Right renal pelvis (tissue), 4 donors: Measurements from ENCODE around the gene EPC2. TPM values are rescaled to one million over a fixed set of nuclear protein-coding genes. Genes with fewer than 3 reads are reported as not detected.
"Not testable (repeated sequence)": the region's sequence is repeated elsewhere in the genome, so short reads cannot be mapped to it uniquely, and the experiment has no call there.

Experiments used
- DNase-seq, 4 donors: peaks; one replicate each; pipeline ENCODE4 v3.0.0-alpha.2; 2013; ENCODE audit warnings: low read depth in 4 of 4, low spot score in 3 of 4, missing footprints in 1 of 4
- polyA plus RNA-seq, 4 donors: library from polyadenylated mRNA; unstranded; fragments of 120-200 nt; gene quantifications; one replicate each; pipeline ENCODE4 v1.2.1, GENCODE V29; 2013; ENCODE audit not compliant: insufficient read length in 4 of 4

The EPC2 gene
- polyA plus RNA-seq, 4 donors: 42.4 to 55.9 (median 53.3) TPM

DNA sequence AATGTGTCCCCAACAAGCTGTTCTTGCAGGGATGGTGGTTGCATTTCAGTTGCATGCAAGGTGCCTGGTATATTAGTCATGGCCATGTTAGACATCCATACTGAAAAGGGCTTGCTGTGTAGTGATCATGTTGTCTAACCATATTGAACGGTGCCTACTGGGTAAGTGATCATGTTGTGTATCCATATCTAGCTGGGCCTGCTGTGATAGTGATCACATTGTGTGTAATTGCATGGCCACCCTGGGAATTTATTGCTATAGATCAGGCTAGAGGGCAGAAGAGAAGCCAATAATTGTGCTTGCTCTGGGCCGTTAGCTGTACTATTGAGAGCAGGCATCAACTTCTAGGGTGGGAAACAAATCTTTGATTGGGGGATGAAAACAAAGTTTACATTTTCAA is 9.8 kb upstream of the EPC2 start:
- no peak for DNase-seq

DNA sequence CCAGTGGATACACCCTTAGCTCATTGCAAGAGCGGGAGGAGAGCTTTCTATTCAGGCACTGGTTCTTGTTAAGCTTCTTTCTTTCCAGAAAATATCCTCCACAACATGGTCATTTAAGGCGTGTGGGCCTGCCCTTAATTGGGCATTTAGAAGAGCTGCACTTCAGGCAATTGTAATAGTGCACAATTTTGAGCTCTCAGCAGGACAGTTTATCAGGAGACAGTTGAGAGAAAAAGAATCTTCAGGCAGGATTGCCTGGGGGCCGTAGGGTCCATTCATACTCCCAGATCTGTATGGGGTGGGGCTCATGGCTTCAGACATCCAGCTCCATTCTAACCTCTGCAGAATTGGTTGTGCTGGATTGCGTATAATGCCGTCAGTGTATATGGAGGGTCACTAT is 6.0 kb upstream of the EPC2 start:
- DNase-seq: no peak

DNA sequence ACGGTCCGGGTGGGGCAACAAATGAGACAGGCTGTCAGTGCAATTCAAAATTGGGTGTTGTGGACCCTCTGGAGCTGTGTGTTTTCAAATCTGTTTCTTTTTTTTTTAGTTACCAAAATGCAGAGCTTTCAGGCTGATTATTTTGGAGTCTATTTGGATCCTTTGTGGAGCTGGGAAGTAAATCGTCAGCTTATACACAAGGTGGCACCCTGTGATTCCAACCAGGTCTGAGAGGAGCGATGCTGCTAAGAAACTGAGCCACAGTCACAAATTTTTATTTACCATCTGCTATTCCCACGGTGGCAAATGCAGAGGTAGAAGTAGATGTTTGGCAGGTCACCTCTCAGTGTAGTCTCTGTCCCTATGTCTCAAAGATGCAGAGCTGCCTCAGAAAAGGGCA is 3.8 kb upstream of the EPC2 start:
- no peak for DNase-seq

DNA sequence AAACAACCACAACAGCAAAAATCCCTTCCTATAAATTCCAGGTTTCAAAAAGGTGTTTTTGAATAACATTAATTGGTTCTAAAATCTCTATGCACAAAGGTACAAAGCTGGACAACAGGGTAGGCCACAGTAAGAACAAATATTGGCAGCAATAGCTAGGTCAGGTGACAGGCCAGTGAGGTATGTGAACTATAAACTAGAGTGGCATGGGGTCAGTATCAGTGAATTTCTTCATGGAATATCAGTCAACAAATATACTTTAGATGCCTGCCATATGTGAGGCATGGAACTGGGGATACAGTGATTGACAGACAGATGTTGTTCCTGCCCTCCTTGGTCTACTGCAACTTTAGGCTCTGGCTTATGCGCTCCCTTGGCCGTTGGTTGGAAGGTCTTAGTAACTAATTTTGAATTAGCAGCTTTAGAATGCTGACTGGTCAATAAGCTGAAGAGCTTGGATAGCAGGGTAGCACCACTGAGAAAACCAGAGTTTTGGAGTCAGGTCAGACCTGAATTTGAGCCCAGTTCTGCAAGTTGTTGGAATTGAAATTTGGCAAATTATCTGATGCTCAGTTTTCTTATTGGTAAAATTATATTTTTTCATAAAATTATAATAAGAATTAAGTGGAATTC is 2.3 kb upstream of the EPC2 start:
- no peak for DNase-seq

DNA sequence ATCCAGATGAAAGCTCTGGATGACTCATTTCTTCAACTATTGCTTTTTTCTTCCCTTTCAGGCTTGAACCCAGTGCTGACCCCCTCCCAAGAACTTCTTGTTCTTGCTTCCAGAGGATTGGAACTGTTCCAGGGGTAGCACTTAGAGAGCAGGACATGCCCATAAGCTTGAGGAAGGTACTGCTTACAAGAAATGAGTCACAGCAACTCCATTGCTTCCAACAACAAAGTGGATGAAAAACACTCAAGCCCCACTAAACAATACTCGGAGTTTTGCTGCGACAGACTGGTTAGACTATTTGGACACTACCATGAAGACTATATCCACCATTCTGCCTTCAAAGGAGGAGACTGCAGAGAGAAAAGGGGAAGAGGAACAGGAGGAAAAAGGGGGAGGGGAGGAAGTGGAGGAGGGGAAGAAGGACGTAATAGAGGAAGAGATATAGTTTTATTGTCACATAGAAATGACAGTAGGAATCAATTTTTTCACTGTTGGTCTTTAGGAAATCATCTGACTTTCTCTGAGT is 1.6 kb upstream of the EPC2 start:
- no peak for DNase-seq

DNA sequence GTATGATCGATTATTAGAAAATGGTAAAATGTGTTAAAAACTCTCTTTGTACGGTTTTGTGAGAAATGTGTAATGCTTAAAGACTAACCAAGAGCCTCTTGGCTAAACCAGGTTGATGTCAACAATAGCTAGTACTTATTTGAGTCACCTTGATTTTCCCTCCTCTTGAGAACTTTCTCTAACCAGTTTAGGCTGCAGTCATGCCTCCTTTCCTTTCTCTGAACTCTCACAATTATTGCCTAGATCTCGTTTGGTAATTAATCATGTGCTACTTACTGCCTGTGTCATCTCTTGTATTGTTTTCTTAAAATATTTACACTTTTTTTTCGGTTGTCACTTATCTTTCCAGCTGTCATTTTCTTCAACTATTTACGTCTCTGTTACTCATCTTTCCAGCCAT is 1.1 kb upstream of the EPC2 start:
- no peak for DNase-seq

DNA sequence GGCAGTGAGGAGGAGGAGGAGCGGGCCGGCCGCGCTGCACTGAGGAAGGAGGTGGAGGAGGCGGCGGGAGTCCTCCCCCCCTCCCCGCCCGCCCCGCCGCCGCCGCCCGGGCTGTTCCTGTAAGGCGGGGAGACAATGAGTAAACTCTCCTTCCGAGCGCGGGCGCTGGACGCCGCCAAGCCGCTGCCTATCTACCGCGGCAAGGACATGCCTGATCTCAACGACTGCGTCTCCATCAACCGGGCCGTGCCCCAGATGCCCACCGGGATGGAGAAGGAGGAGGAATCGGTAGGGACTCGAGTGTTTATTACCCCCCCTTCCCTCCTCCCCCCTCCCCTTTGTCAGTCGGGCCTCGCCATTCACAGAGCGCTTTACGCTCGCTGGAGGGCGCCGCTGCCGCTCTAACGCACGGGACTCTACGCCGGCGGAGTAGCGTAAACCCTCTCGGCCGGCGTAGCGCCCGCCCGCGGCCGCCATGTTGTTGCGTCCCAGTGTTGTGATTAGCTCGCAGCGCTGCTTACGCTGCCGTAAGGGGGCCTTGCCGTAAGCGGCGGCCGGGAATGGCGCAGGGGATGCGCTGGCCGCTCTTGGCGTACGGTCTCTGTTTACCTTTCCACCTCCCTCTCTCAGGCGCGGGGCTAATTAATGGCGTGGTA is 460 bp downstream of the EPC2 start:
- DNase-seq: peak; percentile 94 to 99 (median 96)

DNA sequence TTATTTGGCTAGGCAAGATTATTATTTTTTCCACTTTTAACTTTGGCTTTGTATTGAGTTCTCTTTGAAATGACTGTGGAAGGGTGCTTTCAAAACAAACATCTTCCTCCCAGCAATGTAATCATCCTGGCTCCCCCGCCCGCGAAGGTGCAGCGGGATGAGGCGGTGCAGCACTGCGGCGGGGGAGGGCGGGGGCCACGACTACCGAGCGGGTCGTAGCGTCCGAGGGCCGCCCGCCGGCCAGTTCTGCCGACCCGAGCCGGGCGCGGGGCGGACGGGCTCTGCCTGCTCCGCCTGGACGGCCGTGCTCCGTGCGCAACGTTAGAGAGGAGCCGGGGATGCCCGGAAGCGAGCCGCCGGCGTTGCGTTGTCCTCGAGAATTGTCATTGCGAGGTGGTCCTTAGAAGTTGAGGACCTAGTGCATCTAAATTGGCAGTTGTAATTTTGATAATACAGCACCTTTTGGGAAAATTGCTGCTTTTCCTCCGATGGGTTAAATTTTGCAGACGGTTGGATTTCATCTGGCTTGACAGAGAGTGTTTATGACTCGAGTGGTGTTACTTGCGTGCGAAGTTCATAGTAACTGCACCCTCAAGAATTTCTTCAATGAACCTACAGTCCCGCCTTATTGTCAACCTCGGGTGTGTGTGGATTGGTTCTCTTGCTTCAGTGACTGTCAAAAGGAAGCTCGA is 1.1 kb downstream of the EPC2 start:
- DNase-seq: peak in 2 of 4 donors; percentile 14 to 36

DNA sequence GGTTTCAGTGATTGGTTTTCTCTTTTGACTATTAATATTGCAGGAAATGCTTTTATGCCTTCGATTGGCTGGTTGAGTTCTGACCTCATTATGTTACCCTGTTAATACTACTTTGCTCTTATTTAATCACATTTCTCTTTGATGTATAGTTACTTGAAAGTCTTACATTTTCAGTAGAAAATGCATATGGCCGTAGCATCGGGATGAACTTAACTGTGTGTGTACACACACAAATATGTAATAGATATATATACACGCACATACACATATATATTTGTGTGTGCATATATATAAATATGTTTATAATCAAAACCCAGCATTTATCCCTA is 1.6 kb downstream of the EPC2 start:
- no peak for DNase-seq

DNA sequence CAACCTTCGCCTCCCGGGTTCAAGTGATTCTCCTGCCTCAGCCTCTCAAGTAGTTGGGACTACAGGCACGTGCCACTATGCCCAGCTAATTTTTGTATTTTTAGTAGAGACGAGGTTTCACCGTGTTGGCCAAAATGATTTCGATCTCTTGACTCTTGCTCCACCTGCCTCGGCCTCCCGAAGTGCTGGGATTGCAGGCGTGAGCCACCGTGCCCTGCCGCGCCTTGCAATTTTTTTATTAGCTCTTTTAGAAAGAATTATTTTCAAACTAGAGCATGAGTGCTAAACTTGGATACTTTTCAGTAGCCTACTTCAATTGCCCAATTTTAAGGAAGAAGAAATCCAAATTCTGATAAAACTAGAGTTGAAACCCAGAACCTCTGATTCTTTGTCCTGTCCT is 3.2 kb downstream of the EPC2 start:
- not testable (repeated sequence) for DNase-seq

DNA sequence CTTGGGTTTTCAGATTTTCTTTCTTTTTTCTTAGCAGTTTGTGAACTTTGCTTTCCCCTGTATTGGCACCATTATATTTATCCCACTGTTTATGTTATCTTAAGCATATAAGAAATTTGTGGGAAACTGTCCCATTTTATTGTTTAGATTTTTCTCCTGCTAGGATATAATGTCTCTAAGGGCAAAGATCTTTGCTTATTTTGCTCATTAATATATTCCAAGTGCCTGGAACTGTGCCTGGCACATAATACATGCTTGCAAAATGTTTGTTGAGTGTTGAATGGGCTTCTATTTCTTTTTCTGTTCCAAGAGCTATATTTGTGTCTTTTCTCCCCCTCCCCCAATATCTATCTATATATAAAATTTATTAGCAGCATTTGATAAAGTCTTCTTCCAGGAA is 5.4 kb downstream of the EPC2 start:
- no peak for DNase-seq

DNA sequence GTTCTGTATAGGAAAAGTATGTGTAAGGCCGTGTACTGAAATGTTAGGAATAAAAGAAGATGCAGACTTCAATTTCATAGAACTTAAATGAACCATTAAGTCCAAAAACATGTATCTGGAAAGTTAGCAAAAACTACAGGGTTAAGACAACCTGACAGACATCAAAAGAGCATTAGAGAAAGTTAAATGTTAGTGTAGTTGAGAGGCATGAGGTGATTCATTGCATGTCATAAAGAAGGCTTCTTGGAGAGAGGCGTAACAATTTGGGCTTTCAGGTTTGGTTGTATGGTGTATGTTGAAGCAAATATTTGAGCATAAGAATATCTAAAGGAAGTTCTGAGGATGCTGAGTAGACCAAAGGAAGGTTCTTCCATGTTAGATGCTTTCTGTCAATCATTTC is 6.3 kb downstream of the EPC2 start:
- no peak for DNase-seq

DNA sequence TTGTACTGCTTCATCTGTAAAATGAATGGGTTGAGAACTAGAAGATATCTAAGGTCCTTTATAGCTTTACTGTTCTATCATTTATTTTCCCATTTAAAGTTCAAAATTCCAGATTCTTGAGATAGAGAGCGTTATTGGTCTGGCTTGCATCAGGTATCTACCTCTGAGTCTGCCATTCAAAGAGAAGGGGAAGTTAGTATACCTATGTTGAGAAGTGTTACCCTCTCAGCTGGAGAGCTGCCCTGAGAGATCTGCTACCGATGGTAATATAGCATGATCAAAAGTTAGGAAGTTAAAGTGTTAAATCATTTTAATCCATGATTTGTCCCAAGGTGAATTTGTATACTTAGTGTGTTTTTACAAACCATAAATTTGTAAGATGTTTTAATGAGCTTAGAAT is 7.4 kb downstream of the EPC2 start:
- DNase-seq: no peak

DNA sequence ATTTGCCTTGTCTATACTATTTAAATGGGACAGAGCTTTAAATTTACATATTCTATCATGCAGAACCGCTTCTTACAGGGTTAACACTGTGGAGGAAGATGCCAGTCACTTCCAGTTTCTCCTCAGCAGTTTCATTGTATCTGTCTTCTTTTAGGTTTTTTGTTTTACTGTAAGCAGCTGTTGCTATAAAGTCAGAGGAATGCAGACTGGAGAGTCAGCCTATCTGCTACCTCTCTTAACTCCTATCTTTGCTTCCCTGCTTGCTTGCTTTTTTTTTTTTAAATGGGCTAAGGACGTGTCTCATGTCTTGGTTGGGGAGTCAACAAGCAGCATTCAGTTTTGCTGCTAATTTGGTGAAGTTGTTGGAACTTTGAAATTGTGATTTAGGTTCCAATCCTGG is 8.9 kb downstream of the EPC2 start:
- no peak for DNase-seq

DNA sequence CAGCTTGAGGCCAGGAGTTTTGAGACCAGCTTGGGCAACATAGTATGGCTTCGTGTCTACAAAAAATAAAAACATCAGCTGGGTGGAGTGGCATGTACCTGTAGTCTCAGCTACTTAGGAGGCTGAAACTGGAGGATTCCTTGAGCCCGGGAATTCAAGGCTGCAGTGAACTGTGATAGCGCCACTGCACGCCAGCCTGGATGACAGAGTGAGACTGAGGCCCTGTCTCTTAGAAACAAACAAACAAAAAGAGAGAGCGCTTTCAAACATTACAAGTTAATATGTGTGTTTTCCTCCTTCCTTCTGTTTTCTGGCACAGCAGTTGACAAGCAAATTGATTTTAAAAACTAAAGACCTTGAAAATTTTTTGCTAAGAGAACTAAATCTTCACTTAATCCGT is 9.9 kb downstream of the EPC2 start:
- DNase-seq: no peak

DNA sequence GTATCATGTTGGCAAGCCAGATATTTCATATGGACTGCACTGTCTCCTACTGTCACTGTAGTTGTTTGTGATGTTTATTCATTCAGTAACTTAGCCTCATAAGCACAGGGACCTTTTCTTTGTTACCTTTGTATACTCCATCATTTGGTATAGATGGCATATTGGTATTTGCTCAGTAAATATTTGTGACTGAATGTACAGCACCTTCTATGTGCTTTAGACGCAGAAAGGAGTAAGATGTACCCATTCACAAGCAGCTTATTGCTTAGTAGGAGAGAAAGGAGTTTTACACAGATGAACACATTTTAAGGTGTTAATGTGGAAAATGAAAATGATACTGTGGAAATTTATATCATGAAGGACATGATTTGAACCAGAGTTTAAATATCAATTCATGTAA is 12.0 kb downstream of the EPC2 start:
- DNase-seq: no peak

DNA sequence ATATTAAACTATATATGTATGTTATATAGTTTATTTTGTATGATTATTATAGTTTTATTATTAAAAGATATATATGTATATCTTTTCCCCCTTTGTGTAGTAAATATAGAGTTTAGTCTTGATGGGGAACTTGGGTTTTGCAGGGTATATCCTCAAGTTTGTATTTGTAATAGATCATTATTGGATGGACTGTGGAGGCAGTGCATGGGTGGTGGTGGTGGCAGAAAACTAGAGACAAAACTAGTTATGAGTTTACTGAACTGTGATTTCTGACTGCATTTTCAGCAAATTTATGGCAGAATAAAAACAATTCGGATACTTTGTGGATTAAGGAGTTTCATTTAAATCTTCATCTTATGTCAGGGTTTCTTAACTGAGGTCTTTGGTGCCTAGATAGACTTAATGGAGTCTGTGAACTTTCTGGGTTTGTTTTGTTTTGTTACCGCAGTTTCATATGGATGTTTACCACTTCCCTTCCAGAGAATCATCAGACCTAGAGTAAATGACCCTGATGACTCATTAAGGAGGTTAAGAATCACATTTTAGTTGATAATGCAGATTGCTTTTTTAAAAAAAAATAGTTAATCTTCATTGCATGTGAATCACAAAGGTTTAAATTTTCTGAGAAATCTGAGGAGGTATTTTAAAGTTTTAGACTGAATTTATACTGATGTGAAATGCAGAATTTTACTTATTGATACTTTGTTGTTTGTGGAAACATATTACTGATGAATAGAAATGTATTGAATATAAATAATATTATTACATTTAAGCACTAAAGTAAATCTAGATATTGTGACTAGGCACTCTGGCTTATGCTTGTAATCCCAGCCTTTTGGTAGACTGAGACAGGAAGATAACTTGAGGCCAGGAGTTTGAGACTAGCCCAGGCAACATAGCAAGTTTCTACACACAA is 14.5 kb downstream of the EPC2 start:
- no peak for DNase-seq

DNA sequence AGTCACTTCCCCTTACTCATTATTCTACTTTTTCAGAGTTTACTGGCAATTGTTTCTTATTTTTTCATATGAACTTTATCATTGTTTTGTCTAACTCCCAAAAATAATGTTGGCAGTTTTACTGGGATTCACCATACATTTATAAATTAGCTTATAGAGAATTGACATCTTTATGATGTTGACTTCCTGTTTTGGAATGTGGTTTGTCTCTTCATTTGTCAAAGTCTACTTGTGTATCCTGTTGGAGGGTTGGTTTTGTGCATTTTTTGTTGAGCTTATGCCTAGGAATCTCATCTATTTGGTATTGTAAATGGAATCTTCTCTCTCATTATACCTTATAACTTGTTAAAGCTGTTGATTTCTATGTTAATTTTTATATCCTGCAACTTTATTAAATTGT is 16.4 kb downstream of the EPC2 start:
- no peak for DNase-seq

DNA sequence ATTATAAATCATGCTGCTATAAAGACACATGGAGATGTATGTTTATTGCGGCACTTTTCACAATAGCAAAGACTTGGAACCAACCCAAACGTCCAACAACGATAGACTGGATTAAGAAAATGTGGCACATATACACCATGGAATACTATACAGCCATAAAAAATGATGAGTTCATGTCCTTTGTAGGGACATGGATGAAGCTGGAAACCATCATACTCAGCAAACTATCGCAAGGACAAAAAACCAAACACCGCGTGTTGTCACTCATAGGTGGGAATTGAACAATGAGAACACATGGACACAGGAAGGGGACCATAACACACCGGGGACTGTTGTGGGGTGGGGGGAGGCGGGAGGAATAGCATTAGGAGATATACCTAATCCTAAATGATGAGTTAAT is 17.8 kb downstream of the EPC2 start:
- not testable (repeated sequence) for DNase-seq

DNA sequence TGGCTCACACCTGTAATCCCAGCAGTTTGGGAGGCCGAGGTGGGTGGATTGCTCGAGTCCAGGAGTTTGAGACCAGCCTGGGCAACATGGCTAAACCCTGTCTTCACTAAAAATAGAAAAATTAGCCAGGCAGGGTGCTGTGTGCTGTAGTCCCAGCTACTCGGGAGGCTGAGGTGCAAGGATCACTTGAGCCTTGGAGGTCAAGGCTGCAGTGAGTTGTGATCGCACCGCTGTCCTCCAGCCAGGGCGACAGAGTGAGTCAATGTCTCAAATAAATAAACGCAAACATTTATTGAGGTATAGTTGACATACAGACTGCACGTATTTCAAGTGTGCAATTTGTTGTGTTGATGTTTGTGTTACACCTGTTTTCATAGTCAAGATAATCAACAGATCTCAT is 19.7 kb downstream of the EPC2 start:
- no peak for DNase-seq

DNA sequence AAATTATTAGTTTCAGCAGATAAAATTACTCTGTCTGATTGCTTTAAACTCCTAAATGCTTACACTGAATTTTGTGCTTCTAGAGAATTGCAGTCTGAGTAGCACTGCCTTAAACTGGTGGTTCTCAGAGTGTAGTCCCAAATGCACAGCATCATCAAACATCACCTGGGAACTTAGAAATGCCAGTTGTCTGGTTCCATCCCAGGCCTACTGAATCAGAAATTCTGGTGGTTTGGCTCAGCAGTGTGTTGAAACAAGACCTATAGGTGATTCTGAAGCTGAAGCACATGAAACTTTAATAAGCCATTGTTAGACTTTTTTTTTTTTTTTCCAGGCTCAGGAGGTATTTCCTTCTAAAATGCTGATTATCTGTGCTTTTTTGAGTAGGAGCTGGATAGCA is 22.0 kb downstream of the EPC2 start:
- no peak for DNase-seq
